Measurements from ENCODE around the gene PLXDC2. TPM values are rescaled to one million over a fixed set of nuclear protein-coding genes. Genes with fewer than 3 reads are reported as not detected.

Gene PLXDC2
- total RNA-seq, 1 experiment from 2014 or later: 0.21 TPM

DNA sequence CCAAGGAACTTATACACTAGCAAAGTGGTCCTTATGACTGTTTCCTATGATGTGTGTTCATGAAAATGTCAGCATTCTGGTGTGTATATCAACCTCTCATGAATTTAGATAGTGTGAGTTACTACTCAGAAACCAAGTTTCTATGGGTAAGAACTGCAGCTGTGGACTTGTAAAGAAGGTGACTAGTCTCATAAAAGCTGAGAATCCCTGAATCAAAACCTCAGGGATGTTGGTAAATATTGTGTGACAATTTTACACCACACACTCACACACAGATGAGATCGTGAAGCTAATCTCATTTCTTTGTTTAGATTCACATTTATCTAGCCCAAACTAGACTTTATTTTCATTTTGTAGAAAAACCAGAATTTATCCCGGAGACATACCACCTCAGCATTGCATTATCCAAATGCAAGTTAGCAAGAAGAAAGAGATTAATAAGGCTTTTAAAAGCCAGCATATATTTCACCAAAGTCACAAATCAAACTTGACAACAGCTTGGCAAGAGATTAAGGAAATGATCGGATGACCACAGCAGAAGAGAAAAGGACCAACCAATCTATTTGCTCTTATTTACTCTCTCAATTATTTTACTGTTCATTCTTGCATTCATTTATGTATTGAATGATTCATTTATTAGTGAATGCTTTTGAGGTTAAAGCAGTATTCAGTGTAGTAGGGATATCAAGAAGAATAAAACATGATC, 92.9 kb downstream of the PLXDC2 start:
- no peak overlapping the region for H3K4me3 ChIP-seq (ENCODE audit: low read depth in 2 of 2, low read length in 2 of 2)
- CTCF ChIA-PET: no interaction called here
- DNase-seq (ENCODE audit: low read depth, low spot score) (no peak), ATAC-seq (no peak)
- POLR2A ChIA-PET: no interaction called here
- no TSS peak for BruUV-seq (replicated peaks)
- intact Hi-C loops (cut with micrococcal nuclease; ENCODE audit: unreplicated experiment): no loop called here
- H3K27me3 ChIP-seq (ENCODE audit: control insufficient read depth, insufficient read depth, low read length): no peaks in the 10 kb centered on the region
- H3K9me3 ChIP-seq (ENCODE audit: control insufficient read depth, insufficient read depth, low read depth, low read length): no peaks in the 10 kb centered on the region
- no peaks in the 10 kb centered on the region for H3K36me3 ChIP-seq (ENCODE audit: control insufficient read depth, insufficient read depth, low read length)
- no peaks in the 10 kb centered on the region for H3K4me1 ChIP-seq (ENCODE audit: control insufficient read depth, insufficient read depth, low read length)
- TF ChIP-seq, protein P1, sequence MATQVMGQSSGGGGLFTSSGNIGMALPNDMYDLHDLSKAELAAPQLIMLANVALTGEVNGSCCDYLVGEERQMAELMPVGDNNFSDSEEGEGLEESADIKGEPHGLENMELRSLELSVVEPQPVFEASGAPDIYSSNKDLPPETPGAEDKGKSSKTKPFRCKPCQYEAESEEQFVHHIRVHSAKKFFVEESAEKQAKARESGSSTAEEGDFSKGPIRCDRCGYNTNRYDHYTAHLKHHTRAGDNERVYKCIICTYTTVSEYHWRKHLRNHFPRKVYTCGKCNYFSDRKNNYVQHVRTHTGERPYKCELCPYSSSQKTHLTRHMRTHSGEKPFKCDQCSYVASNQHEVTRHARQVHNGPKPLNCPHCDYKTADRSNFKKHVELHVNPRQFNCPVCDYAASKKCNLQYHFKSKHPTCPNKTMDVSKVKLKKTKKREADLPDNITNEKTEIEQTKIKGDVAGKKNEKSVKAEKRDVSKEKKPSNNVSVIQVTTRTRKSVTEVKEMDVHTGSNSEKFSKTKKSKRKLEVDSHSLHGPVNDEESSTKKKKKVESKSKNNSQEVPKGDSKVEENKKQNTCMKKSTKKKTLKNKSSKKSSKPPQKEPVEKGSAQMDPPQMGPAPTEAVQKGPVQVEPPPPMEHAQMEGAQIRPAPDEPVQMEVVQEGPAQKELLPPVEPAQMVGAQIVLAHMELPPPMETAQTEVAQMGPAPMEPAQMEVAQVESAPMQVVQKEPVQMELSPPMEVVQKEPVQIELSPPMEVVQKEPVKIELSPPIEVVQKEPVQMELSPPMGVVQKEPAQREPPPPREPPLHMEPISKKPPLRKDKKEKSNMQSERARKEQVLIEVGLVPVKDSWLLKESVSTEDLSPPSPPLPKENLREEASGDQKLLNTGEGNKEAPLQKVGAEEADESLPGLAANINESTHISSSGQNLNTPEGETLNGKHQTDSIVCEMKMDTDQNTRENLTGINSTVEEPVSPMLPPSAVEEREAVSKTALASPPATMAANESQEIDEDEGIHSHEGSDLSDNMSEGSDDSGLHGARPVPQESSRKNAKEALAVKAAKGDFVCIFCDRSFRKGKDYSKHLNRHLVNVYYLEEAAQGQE (IDR thresholded peaks at IDR 0.05; ENCODE audit: insufficient read depth in 1 of 2, low read depth in 2 of 2, low read length in 1 of 2): no peak
- TF ChIP-seq TCF7L2 (IDR thresholded peaks at IDR 0.05; ENCODE audit: low read depth, low read length): no peak
- no peak for TF ChIP-seq SIN3A (IDR thresholded peaks at IDR 0.05; ENCODE audit: borderline replicate concordance, insufficient read depth, low read depth, low read length)
- TF ChIP-seq POLR2AphosphoS5 (IDR thresholded peaks at IDR 0.05; ENCODE audit: low read depth, low read length): no peak
- TF ChIP-seq, protein P2, sequence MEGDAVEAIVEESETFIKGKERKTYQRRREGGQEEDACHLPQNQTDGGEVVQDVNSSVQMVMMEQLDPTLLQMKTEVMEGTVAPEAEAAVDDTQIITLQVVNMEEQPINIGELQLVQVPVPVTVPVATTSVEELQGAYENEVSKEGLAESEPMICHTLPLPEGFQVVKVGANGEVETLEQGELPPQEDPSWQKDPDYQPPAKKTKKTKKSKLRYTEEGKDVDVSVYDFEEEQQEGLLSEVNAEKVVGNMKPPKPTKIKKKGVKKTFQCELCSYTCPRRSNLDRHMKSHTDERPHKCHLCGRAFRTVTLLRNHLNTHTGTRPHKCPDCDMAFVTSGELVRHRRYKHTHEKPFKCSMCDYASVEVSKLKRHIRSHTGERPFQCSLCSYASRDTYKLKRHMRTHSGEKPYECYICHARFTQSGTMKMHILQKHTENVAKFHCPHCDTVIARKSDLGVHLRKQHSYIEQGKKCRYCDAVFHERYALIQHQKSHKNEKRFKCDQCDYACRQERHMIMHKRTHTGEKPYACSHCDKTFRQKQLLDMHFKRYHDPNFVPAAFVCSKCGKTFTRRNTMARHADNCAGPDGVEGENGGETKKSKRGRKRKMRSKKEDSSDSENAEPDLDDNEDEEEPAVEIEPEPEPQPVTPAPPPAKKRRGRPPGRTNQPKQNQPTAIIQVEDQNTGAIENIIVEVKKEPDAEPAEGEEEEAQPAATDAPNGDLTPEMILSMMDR (IDR thresholded peaks at IDR 0.05): no peak
- in situ Hi-C loops (cut with HindIII; ENCODE audit: low pct_unique_long_range_greater_than_20kb, low sequenced_read_pairs): no loop called here
- H3K27ac ChIP-seq (ENCODE audit: low read length): no peak overlapping the region

DNA sequence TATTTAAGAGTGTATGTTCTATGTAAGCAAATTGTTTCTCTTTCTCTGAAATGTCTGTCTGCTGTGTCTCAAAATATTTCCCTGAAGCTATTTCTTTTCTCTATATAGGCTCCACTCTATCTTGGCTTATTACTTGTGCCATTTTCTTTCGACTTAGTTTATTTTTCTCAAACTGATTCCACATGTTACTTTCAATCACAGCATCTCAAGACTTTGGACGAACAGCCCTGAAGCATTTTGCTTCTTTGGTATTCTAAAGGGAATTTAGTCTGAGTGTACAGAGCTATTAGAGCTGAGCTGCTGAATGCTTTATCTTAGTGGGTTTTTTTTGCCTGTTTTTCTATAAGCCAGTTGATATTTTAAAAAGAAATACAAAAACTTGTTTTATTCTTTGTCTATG, 95.7 kb downstream of the PLXDC2 start:
- CTCF ChIA-PET: no interaction called here
- BruUV-seq (replicated peaks): no TSS peak
- in situ Hi-C loops (cut with HindIII; ENCODE audit: low pct_unique_long_range_greater_than_20kb, low sequenced_read_pairs): no loop called here

More for the DNA sequence above, 95.7 kb downstream of the PLXDC2 start:
- no peak for ATAC-seq
- Histone ChIP-seq H3K4me1 (ENCODE audit: control insufficient read depth, insufficient read depth, low read length) (no peaks in the 10 kb centered on the region), H3K36me3 (ENCODE audit: control insufficient read depth, insufficient read depth, low read length) (no peaks in the 10 kb centered on the region), H3K9me3 (ENCODE audit: control insufficient read depth, insufficient read depth, low read depth, low read length) (peaks cover 3% of the 10 kb centered on the region; the same call in 1 of the 2 replicates), H3K27me3 (ENCODE audit: control insufficient read depth, insufficient read depth, low read length) (no peaks in the 10 kb centered on the region), H3K27ac (ENCODE audit: low read length) (no peak overlapping the region), H3K4me3 (ENCODE audit: low read depth in 2 of 2, low read length in 2 of 2) (no peak overlapping the region)
- TF ChIP-seq TCF7L2 (IDR thresholded peaks at IDR 0.05; ENCODE audit: low read depth, low read length): no peak
- TF ChIP-seq SIN3A (IDR thresholded peaks at IDR 0.05; ENCODE audit: borderline replicate concordance, insufficient read depth, low read depth, low read length): no peak
- TF ChIP-seq POLR2AphosphoS5 (IDR thresholded peaks at IDR 0.05; ENCODE audit: low read depth, low read length): no peak
- TF ChIP-seq, protein P2 (IDR thresholded peaks at IDR 0.05): no peak
- TF ChIP-seq, protein P1 (IDR thresholded peaks at IDR 0.05; ENCODE audit: insufficient read depth in 1 of 2, low read depth in 2 of 2, low read length in 1 of 2): no peak
- POLR2A ChIA-PET: no interaction called here
- intact Hi-C loops (cut with micrococcal nuclease; ENCODE audit: unreplicated experiment): no loop called here
- DNase-seq (ENCODE audit: low read depth, low spot score): no peak

All from Panc1 (cell line).